Activated CD4-positive, CD25-positive, alpha-beta regulatory T cell treated with anti-CD3 and anti-CD28 coated beads, Interleukin-2, amount 50 U/mL, for 24 hours (primary cell): ENCODE results near the gene DNAJC17.

Experiments used
- ATAC-seq, 2 donors: fragments of 150-1000 bp; cut with Tn5 transposase; one replicate each; pipeline ENCODE4 v1.10.0; 2021; ENCODE audit warnings: mild to moderate bottlenecking in 1 of 2, moderate library complexity in 1 of 2

DNAJC17 gene

GRCh38 chr15:40787991-40788390 is 19.3 kb downstream of the DNAJC17 start:
- ATAC-seq: peak in 1 of 2 donors; percentile 13

DNA sequence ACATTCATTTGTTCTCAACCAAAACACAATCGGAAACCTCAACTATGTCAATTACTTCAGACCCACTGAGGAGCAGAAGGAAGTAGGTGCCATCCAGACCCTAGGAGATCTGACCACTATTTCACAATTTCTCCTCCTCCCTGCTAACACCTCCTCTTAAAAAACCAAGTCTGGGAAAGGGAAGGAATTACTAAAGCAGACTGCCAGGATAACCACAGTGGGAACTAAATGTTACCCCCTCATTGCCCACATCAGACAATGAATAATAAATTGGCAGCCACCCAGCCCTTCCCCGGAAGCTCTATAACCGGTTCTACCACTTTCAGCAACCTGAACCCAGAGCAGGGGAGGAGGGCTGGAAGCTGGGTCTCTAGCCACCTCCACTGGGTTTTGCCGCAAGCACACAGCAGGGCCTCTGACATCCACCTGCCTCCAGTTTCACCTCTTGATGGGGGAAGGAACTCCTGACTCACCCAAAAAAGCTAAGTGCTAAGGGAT is 19.9 kb downstream of the DNAJC17 start:
- ATAC-seq: peak; percentile 85 to 86

DNA sequence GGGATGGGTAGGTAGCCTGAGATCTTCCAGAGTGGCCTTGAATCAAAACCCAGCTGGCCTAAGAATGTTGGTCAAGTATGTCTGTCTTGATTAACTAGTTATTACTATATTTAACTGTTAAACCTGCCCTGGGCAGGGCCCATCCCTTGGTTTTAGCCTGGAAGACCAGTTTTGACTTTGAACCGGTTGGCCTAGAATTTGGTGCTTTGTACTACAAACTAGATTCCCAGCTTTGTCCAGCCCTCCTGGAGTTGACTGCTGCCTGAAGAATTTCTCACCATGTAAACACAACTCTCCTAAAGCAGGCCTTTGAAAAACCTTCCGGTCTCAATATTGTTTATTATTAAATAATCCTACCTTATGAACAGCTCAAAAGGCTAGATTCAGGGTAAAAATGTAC is 21.5 kb downstream of the DNAJC17 start:
- ATAC-seq: no peak

GRCh38 chr15:40785164-40785563 is 22.1 kb downstream of the DNAJC17 start:
- ATAC-seq: no peak

DNA sequence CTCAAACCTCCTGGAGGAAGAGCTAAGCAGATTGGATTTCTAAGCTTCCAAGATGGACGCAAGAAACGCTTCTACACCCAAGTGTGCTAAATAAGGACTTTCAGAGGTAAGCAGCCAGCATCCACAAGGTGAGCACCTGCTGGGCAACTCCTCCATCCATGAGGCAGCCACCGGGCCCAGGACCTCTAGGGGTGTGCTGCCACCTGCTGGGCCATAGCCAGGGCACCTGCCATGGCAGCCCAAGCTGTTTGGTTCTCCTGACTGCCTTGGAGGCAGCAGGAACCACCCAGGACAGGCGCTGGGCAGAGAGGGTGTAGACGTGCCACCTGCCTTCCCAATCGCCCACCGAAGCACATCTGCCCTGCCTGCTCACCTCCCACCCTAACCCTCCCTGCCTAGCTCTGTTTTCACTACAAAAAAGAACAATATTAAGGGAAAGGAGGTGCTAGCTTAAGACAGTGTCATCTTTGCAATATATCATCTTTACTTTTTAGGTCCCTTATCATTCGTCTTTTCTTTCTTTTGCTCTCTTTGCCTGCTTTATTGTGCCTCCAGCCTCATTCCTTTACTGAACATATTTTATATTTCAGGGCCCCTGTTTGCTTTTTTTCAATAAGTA is 24.6 kb downstream of the DNAJC17 start:
- peak; percentile 90 to 93 for ATAC-seq

DNA sequence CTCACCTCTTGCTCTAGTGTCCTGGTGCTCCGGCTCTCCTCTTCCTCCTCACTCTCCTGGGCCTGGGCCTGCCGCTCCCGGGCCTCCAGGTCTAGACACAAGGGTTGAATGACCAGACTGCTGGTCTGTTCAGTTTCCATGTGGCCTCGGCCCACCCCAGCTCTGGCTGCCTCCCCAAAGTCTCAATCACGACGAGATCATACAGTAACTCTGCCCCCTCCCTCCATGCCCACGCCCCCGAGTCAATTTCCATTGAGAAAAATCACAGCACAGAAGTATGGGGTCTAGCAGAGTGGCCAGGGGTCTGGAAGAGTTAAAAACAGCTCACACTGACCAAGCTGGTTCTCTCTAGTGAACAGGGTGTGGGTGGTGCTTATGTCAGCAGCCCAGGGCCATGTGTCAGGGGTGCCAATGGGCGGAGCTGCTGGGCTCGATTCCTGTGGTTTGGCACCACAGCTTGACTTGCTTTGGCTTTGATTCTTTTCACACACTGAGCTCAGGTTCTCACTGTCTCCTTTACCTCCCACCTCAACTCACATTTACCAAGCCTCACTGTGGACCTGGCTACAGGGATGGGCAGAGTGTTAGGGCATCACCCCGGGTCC is 30.6 kb downstream of the DNAJC17 start:
- peak in 1 of 2 donors; percentile 48 for ATAC-seq

- ATAC-seq: no peak
Measured at GRCh38 chr15:40775740-40776536, 31.3 kb downstream of the DNAJC17 start.

- no peak for ATAC-seq
Measured at GRCh38 chr15:40775007-40775406, 32.3 kb downstream of the DNAJC17 start.

DNA sequence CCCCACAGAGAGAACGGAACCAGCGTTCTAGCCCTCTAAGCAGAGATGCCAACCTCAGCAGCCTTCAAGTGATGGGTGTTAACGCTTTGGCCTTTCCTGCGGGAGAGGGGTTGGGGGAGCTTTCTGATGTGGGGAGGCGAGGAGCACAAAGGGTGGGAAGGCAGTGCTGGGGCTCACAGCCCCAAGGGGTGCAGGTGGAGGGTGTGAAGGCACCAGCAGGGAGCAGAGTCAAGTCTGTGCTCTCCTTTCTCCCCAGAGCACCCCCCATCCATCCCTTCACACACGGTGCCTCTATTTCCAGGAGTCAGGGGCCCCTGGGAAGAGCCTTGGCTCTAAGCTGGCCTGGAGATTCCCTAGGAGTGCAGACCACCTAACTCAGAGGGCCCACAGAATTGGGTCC is 33.4 kb downstream of the DNAJC17 start:
- no peak for ATAC-seq

DNA sequence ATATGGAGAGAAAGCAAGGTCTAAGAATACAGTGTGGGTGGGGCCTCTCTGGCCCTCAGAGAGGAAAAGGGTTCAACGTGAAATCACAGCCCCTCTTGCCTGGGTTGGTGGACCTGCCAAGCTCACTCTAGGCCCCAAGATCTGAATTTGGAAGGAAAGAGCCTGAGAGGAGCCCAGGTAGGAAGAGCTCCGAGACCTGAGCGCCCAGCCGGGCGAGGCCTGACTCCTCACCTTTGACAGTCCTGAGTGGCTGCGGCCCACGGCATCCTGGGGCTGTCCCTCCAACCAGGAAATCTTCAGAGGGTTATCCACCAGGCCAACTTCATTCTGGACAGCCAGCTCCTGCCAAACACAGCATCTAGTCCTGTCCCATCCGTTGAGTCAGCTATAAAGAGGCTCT is 33.8 kb downstream of the DNAJC17 start:
- ATAC-seq: no peak

GRCh38 chr15:40772014-40772413 is 35.3 kb downstream of the DNAJC17 start:
- ATAC-seq: no peak

DNA sequence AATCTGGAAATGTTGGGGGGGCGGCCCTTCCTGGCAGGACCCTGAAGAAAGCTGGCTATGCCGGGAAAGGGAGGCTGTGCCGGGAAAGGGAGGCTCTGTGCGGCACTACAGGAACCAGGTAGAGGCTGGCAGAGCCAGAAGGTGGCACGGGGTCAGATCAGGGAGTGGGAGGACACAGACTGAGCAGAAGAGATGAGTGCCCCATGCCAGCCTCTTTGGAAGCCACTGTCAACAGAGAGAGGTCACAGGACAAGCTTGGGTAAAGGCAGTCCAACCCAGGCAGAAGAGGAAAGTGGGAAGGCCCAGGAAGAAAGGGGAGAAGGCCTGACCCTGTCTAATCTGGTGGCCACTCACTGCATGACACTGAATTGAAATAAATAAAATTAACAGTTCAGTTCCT is 36.0 kb downstream of the DNAJC17 start:
- ATAC-seq: no peak

GRCh38 chr15:40770147-40770721 is 37.0 kb downstream of the DNAJC17 start:
- no peak for ATAC-seq

DNA sequence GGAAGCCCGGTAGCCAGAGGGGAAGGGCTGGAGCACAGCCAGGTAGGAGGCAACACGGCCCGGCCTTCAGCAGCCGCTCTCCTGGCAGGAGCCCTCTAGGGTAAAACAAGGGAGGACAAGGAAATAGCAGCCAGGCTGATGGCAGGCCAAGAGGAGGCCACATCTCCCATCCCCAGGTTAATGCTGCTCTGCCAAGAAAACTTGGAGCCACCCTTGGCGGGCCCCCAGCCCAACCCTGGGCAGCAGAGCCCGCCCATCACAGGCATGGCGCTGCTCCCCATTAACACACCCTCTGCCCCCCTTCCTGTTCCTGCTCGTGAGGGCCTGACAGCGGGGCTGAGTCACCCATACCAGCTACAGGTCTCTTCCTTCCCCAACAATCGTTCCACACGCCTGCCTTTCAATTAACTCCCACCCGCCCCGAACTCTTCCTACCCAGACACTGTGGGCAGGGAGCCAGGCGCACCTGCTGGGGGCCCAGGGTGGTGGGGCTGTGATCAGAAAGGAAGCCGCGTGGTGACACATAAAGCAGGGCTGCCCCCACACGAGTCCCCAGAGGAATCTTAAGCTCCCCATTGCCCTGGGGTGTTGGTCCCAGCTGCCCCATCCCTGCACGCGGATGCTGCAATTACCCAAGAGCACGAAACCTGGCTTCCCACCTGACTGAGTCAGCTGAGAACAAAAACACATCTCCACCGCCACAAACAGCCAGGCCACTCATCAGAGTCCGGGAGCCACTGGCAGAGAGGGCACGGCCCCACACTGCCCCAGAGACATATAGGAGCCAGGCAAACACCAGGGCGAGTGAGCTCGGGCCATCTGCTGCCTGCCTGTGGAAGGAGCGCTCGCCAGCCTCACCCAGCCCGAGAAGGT is 37.8 kb downstream of the DNAJC17 start, which contains the start of gene C15orf62:
TSS of gene C15orf62 (plus strand) at position 707 of the 873 bp plus-strand sequence. CDS start 516 bp downstream, outside the sequence.
- ATAC-seq: peak; percentile 57 to 62

- no peak for ATAC-seq
Measured at GRCh38 chr15:40768521-40769273, 38.6 kb downstream of the DNAJC17 start.

- ATAC-seq: no peak
Measured at GRCh38 chr15:40767838-40768500, 39.3 kb downstream of the DNAJC17 start.

- ATAC-seq: no peak
Measured at GRCh38 chr15:40766906-40767837, 40.1 kb downstream of the DNAJC17 start.

GRCh38 chr15:40766194-40766815 is 41.0 kb downstream of the DNAJC17 start:
- no peak for ATAC-seq

DNA sequence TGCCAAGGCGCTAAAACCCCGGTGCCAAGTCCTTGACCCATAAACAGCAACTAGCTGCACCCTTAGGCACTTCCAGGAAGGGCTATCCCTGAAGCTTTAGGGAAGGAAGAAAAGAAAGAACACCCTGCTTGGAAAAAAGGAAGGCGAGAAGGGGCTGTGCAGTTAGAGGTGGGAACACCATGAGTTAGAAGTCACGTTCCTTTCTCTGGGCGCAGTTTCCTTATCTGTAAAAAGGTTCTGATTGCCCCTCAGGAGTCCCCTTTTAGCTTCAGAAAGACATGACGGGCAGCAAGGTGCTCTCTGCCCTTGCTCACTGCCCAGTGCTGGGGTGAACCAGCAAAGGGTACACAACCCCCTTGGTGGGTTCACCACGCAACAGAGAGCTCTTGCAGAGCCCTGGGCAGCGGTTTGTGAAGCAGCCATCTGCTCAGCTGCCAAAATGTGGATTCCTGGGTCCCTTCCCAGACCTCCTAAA is 42.6 kb downstream of the DNAJC17 start:
- no peak for ATAC-seq
